GM12873 (cell line): Measurements from ENCODE around the gene SLC35E1.

ENCODE experiments used
- CTCF ChIP-seq: IDR thresholded peaks from 2 replicates; pipeline ENCODE4 v1.5.1; 2012; ENCODE audit warnings: low read depth, mild to moderate bottlenecking, moderate library complexity, low read length, control low read depth; ENCODE audit not compliant: insufficient read depth; ENCODE audit errors: missing control alignments

Gene SLC35E1

GRCh38 chr19:16518061-16518460 lies 54.2 kb downstream of the SLC35E1 start:
- TF ChIP-seq CTCF = no peak

DNA sequence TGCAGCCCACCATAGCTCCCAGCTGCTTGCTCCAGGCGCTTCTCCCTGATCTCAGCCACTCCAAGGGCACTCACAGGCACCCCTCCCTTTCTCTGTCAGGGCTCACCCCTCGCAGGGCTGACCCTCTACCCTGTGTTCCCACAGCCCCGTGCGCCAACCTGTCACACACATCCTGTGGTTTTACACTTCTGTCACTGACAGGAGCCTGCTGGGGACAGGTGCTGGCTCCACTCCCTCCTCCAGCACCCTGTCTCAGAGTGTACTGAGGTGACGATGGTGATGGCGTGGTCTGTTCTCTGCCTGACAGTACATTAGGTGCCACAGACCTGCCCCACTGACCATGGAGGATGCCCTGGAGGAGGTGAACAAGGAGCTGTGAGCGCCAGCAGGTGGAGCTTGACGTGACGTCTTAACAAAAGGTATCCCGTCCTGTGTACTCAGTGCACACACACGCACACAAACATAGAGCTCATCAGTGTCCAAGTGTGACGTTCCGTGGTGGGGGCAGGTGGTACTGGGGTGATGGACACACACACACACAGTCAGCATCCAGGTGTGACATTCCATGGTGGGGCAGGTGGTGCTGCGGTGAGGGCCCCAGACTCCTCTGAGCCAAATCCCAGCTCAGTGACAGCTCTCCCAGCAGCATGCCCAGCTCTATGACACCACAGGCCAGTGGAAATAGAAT lies 55.1 kb downstream of the SLC35E1 start:
- TF ChIP-seq CTCF = peak; percentile 3

DNA sequence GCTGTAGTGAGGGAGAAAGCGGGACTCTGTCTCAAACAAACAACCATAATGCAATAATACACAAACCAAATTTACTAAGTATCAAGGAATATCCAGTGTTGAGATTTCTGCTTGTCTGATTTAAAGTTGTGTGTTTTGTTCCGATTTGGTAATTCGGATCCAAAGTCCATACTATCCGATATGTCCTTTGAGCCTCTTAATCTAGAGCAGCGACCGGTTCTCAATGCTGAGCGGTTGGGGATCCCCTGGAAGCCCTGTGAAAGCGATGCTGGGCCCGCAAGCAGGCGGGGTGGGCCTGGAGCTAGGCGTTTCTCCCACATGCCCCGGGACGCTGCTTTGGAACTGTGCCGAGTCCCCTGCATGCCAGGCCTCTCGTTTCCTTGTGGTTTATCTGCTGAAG lies 55.8 kb downstream of the SLC35E1 start:
- TF ChIP-seq CTCF = no peak

- peak; percentile 11 for TF ChIP-seq CTCF
These were observed 57.7 kb downstream of the SLC35E1 start for GRCh38 chr19:16514383-16515019.

GRCh38 chr19:16509141-16510061 lies 62.8 kb downstream of the SLC35E1 start:
- no peak for TF ChIP-seq CTCF

DNA sequence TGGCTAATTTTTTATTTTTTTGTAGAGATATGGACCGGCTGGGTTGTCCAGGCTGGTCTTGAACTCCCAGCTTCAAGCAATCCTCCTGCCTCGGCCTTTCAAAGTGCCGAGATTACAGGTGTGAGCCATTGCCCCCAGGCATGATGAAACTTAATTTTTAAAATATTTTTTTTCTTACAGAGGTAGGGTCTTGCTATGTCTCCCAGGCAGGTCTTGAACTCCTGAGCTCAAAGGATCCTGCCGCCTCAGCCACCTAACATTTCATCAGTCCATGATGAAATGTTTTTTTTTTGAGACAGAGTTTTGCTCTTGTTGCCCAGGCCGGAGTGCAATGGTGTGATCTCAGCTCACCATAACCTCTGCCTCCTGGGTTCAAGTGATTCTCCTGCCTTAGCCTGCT lies 63.7 kb downstream of the SLC35E1 start:
- no peak for TF ChIP-seq CTCF

DNA sequence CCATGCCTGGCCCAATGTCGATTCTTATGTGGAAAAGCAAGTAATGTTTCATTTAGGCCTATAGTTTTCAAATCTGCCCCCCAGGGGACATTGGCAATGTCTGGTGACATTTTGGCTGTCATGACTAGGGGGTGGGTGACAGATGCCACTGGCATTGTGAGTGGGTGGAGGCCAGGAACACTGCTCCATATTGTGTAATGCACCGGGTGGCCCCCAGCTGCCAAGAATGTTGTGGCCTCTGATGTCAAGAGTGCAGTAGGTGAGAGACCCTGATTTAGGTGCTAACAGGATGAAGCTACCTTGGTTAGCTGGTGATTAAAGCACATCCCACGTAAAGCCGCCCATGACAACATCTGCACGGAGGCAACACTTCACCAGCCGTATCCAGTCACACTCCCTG lies 65.3 kb downstream of the SLC35E1 start:
- no peak for TF ChIP-seq CTCF
